GM12891 (cell line): ENCODE data around the gene NEK2.

ENCODE experiments used
- DNase-seq: peaks from one replicate; pipeline ENCODE4 v3.0.0; 2011; ENCODE audit warnings: low spot score; ENCODE audit not compliant: insufficient read length
- FAIRE-seq: peaks from 2 replicates; lab custom pipeline; 2011; peaks lifted over from hg19 to GRCh38; lab: Jason Lieb, UNC
- PAX5 ChIP-seq: IDR thresholded peaks from 2 replicates; pipeline ENCODE4 v1.6.1; 2011; ENCODE audit warnings: low read length, moderate library complexity, mild to moderate bottlenecking; ENCODE audit not compliant: insufficient read depth, severe bottlenecking
- POLR2A ChIP-seq: IDR thresholded peaks from 2 replicates; pipeline ENCODE4 v1.6.1; 2011; ENCODE audit warnings: low read depth, low read length, control low read depth
- POLR2AphosphoS5 ChIP-seq: IDR thresholded peaks from 2 replicates; pipeline ENCODE4 v1.6.1; 2011; ENCODE audit warnings: low read depth, low read length, control low read depth
- POU2F2 ChIP-seq: IDR thresholded peaks from 2 replicates; pipeline ENCODE4 v1.6.1; 2011; ENCODE audit warnings: low read depth, mild to moderate bottlenecking, control low read depth, low read length, moderate library complexity
- SPI1 ChIP-seq: IDR thresholded peaks from 2 replicates; pipeline ENCODE4 v1.6.1; 2011; ENCODE audit warnings: low read depth, low read length, control low read depth
- TAF1 ChIP-seq: IDR thresholded peaks from 2 replicates; pipeline ENCODE4 v1.6.1; 2011; ENCODE audit warnings: low read depth, low read length, control low read depth

Gene NEK2

GRCh38 chr1:211680752-211681327 is 5.4 kb upstream of the NEK2 start:
- FAIRE-seq (peak; percentile 81), DNase-seq (peak; percentile 47)
- TF ChIP-seq TAF1 (no peak), POU2F2 (peak; percentile 96)

- TF ChIP-seq POLR2A, result no peak
- peak; percentile 98 for TF ChIP-seq SPI1
- no peak for TF ChIP-seq TAF1
- FAIRE-seq, result peak; percentile 48
- no peak for DNase-seq
Measured at GRCh38 chr1:211677659-211678058, 2.2 kb upstream of the NEK2 start.

GRCh38 chr1:211676761-211677160 is 1.3 kb upstream of the NEK2 start:
- DNase-seq (no peak), FAIRE-seq (no peak)
- TF ChIP-seq PAX5 (no peak), POU2F2 (no peak)

GRCh38 chr1:211676106-211676583 is 724 bp upstream of the NEK2 start:
- no peak for FAIRE-seq
- no peak for DNase-seq

GRCh38 chr1:211667065-211667617 is 8.3 kb downstream of the NEK2 start:
- DNase-seq (no peak), FAIRE-seq (no peak)
- no peak for TF ChIP-seq POU2F2

More at GRCh38 chr1:211676106-211676583, 724 bp upstream of the NEK2 start:
- TF ChIP-seq TAF1 (no peak), POLR2A (no peak), PAX5 (no peak), POU2F2 (no peak), SPI1 (no peak), POLR2AphosphoS5 (no peak)

GRCh38 chr1:211660718-211661222 is 14.7 kb downstream of the NEK2 start:
- DNase-seq (no peak), FAIRE-seq (no peak)
- TF ChIP-seq PAX5 (no peak), POLR2AphosphoS5 (no peak), POLR2A (no peak), TAF1 (no peak), SPI1 (no peak), POU2F2 (no peak)

- FAIRE-seq, result no peak
- no peak for TF ChIP-seq TAF1
- TF ChIP-seq POLR2AphosphoS5, result no peak
- no peak for TF ChIP-seq POLR2A
- no peak for TF ChIP-seq PAX5
- TF ChIP-seq POU2F2, result no peak
- TF ChIP-seq SPI1, result no peak
- no peak for DNase-seq
Measured at GRCh38 chr1:211656728-211657127, 18.7 kb downstream of the NEK2 start.

GRCh38 chr1:211654838-211655787 is 20.3 kb downstream of the NEK2 start:
- DNase-seq, result no peak
- FAIRE-seq, result peak; percentile 85
- TF ChIP-seq SPI1 (no peak), POU2F2 (peak; percentile 54; the same call in 1 of the 2 replicates)

- no peak for TF ChIP-seq POLR2A
- no peak for TF ChIP-seq PAX5
- no peak for TF ChIP-seq TAF1
- TF ChIP-seq POU2F2, result no peak
- no peak for TF ChIP-seq POLR2AphosphoS5
- TF ChIP-seq SPI1, result no peak
- DNase-seq (no peak), FAIRE-seq (no peak)
Measured at GRCh38 chr1:211653959-211654496, 21.4 kb downstream of the NEK2 start.
